NB4 (cell line): ENCODE results near the gene MCM8.

Experiments
- DNase-seq: peaks from one replicate; pipeline ENCODE4 v3.0.0; 2010; ENCODE audit warnings: low read depth
- H3K4me3 ChIP-seq: one replicate; pipeline ENCODE4 v1.5.1; 2011; ENCODE audit warnings: mild to moderate bottlenecking, low read depth, low read length, moderate library complexity
- CTCF ChIP-seq: IDR thresholded peaks from one replicate; pipeline ENCODE4 v1.5.1; 2012; ENCODE audit warnings: low read depth, low read length
- MAX ChIP-seq: IDR thresholded peaks from 2 replicates; pipeline ENCODE4 v1.6.1; 2011; ENCODE audit warnings: low read depth, low read length
- MYC ChIP-seq: IDR thresholded peaks from 2 replicates; pipeline ENCODE4 v1.6.1; 2011; ENCODE audit warnings: low read depth, low read length
- POLR2A ChIP-seq: IDR thresholded peaks from 2 replicates; pipeline ENCODE4 v1.6.1; 2011; ENCODE audit warnings: mild to moderate bottlenecking; ENCODE audit not compliant: insufficient read length; ENCODE audit errors: extremely low read depth

The MCM8 gene

GRCh38 chr20:6017467-6017866, 67.0 kb downstream of the MCM8 start:
- H3K4me3 ChIP-seq, result no peak overlapping the region
- TF ChIP-seq MAX, result no peak
- no peak for DNase-seq

DNA sequence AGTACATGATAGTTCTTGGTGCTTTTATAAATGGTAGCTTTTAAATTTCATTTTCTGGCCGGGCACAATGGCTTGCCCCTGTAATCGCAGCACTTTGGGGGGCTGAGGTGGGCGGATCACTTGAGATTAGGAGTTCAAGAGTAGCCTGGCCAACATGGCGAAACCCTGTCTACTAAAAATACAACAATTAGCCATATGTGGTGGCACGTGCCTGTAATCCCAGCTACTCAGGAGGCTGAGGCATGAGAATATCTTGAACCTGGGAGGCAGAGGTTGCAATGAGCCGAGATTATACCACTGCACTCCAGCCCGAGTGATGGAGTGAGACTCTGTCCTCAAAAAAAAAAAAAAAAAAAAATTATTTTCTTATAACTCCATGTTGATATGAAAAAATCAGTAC, 67.4 kb downstream of the MCM8 start:
- DNase-seq, result no peak
- TF ChIP-seq MAX (no peak), CTCF (no peak), MYC (no peak), POLR2A (no peak)
- no peak overlapping the region for H3K4me3 ChIP-seq

GRCh38 chr20:6024768-6025167, 74.3 kb downstream of the MCM8 start:
- DNase-seq, result no peak
- no peak for TF ChIP-seq CTCF
- no peak for TF ChIP-seq MAX
- no peak for TF ChIP-seq MYC
- TF ChIP-seq POLR2A, result no peak
- no peak overlapping the region for H3K4me3 ChIP-seq

DNA sequence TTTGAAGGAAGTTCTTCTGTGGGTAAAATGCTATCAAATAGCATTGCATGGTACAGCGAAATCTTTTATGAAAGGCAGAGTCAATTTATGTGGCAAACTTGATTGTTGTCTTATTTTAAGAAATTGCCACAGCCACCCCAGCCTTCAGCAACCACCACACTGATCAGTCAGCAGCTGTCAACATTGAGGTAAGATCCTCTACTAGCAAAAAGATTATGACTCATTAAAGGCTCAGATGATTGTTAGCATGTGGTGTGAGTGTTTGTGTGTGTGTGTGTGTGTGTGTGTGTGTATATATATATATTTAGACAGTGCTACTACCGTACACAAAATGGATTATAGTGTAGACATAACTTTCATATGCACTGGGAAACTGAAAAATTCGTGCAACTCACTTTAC, 75.6 kb downstream of the MCM8 start:
- peak; percentile 21 for DNase-seq
- TF ChIP-seq POLR2A (no peak), CTCF (no peak), MYC (no peak), MAX (no peak)
- no peak overlapping the region for H3K4me3 ChIP-seq

DNA sequence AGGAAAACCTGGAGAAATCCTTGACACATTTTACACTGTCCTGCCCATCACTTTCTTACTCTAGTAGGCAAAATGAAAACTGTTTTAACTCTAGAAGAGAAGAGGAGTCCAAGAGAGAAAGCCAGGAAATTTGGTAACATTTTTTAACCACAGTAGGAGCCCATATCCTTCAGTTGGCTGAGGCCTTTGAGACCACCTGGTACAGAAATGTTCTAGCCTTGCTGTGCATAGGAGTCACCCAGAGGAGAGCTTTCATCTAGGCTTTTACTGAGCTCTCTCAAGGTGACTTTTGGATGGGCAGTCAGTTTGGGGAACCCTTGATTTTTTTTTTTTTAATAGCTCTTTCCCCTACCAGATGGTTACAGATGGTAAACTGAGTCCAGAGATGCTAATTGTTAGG, 78.4 kb downstream of the MCM8 start:
- TF ChIP-seq MYC, result no peak
- no peak for TF ChIP-seq MAX
- no peak for TF ChIP-seq POLR2A
- no peak for TF ChIP-seq CTCF
- DNase-seq, result peak; percentile 26
- no peak overlapping the region for H3K4me3 ChIP-seq

DNA sequence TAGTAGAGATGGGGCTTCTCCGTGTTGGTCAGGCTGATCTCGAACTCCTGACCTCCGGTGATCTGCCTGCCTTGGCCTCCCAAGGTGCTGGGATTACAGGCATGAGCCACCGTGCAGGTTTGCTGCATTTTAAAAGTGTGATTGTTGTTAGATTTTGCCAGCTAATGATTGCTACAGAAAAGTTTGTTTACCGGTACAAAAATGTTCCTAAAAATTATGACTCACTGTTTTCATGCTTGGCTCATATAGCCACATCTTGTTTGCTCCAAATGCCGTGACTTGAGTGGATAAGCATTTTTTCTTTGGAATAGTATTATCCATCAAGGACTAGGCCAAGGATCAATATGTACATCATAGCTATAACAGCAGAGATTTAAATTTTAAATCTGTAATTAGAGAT, 79.1 kb downstream of the MCM8 start:
- H3K4me3 ChIP-seq, result no peak overlapping the region
- no peak for TF ChIP-seq MAX
- TF ChIP-seq MYC, result no peak
- no peak for TF ChIP-seq CTCF
- TF ChIP-seq POLR2A, result no peak
- no peak for DNase-seq
